SK-N-SH (cell line): ENCODE results near the gene PHF12. TPM values are rescaled to one million over a fixed set of nuclear protein-coding genes. Genes with fewer than 3 reads are reported as not detected.
A peak's percentile ranks its signal among the peaks of the same experiment; 100 is the strongest.

Source experiments
- CTCF ChIA-PET: fragments of 300-600, 350-600 bp; formaldehyde crosslinking; extraction: SDS; loops from one replicate; lab custom pipeline; 2021; lab: Yijun Ruan, JAX
- POLR2A ChIA-PET: fragments of 350-600 bp; sonication (Branson Sonifier 250); formaldehyde crosslinking; extraction: SDS; loops from one replicate; lab custom pipeline; 2020; ENCODE audit warnings: antibody characterized with exemption, inconsistent platforms; lab: Yijun Ruan, JAX
- DNase-seq: peaks from one replicate; pipeline ENCODE4 v3.0.0; 2012
- H2AFZ ChIP-seq: fragments of 200-600 bp; sonication (generic); 2 replicates; pipeline ENCODE4 v1.8.1; 2016; ENCODE audit warnings: antibody characterized with exemption, mild to moderate bottlenecking, low read depth
- H3F3A ChIP-seq: fragments of 200-600 bp; sonication (generic); replicated peaks from 2 replicates; pipeline ENCODE3; 2016; ENCODE audit warnings: antibody characterized with exemption, mild to moderate bottlenecking; ENCODE audit not compliant: insufficient read depth
- H3K27ac ChIP-seq, 2 experiments: fragments of 200-500 bp in 1 of 2; fragments of 200-600 bp in 1 of 2; sonication (Bioruptor generic) in 1 of 2; sonication (generic), shearing (Covaris generic) in 1 of 2; 2 replicates each; pipeline versions ENCODE4 v1.5.1 to v1.6.1; 2014 to 2016; ENCODE audit warnings: low read depth in 2 of 2, inconsistent platforms in 1 of 2, low read length in 1 of 2, mild to moderate bottlenecking in 1 of 2, mixed read lengths in 1 of 2
- H3K27me3 ChIP-seq: fragments of 200-600 bp; sonication (generic), shearing (Covaris generic); 2 replicates; pipeline ENCODE4 v1.6.1; 2016; ENCODE audit warnings: mixed run types; ENCODE audit not compliant: insufficient read depth
- H3K36me3 ChIP-seq, 2 experiments: fragments of 200-500 bp in 1 of 2; fragments of 200-600 bp in 1 of 2; sonication (Bioruptor generic) in 1 of 2; sonication (generic) in 1 of 2; replicated peaks in 1 of 2; 2 replicates each; pipeline versions ENCODE3 to v1.5.1; 2014 to 2016; ENCODE audit warnings: low read length in 1 of 2, mild to moderate bottlenecking in 1 of 2; ENCODE audit not compliant: insufficient read depth in 2 of 2, control insufficient read depth in 1 of 2
- H3K4me1 ChIP-seq, 2 experiments: fragments of 200-500 bp in 1 of 2; fragments of 200-600 bp in 1 of 2; sonication (Bioruptor generic) in 1 of 2; sonication (generic), shearing (Covaris generic) in 1 of 2; 2 replicates each; pipeline versions ENCODE4 v1.5.1 to v1.6.1; 2014 to 2016; ENCODE audit warnings: low read depth in 1 of 2, low read length in 1 of 2, mixed run types in 1 of 2; ENCODE audit not compliant: insufficient read depth in 2 of 2, control insufficient read depth in 1 of 2
- H3K4me2 ChIP-seq: fragments of 200-600 bp; sonication (generic), shearing (Covaris generic); 2 replicates; pipeline ENCODE4 v1.6.1; 2017; ENCODE audit warnings: mixed run types
- H3K4me3 ChIP-seq, 2 experiments: fragments of 200-500 bp in 1 of 2; fragments of 200-600 bp in 1 of 2; sonication (Bioruptor generic) in 1 of 2; sonication (generic), shearing (Covaris generic) in 1 of 2; 2 replicates each; pipeline versions ENCODE4 v1.5.1 to v1.8.1; 2014 to 2016; ENCODE audit warnings: low read depth in 2 of 2, inconsistent platforms in 1 of 2, low read length in 1 of 2, mild to moderate bottlenecking in 1 of 2, mixed read lengths in 1 of 2, moderate library complexity in 1 of 2
- H3K79me2 ChIP-seq: fragments of 200-600 bp; sonication (generic); 2 replicates; pipeline ENCODE4 v1.8.1; 2017; ENCODE audit warnings: mild to moderate bottlenecking; ENCODE audit not compliant: insufficient read depth
- H3K9ac ChIP-seq: fragments of 200-600 bp; sonication (generic); 2 replicates; pipeline ENCODE4 v1.6.1; 2017; ENCODE audit warnings: mixed run types
- H3K9me2 ChIP-seq: fragments of 200-600 bp; sonication (generic); 2 replicates; pipeline ENCODE4 v1.6.1; 2017; ENCODE audit warnings: mixed run types
- H3K9me3 ChIP-seq: fragments of 200-600 bp; sonication (generic); 2 replicates; pipeline ENCODE4 v1.6.1; 2017; ENCODE audit warnings: mixed run types, mild to moderate bottlenecking, moderate library complexity
- H4K20me1 ChIP-seq: fragments of 200-600 bp; sonication (generic); 2 replicates; pipeline ENCODE4 v1.6.1; 2017; ENCODE audit warnings: mild to moderate bottlenecking, mixed run types; ENCODE audit not compliant: insufficient read depth
- GABPA ChIP-seq: IDR thresholded peaks from 2 replicates; pipeline ENCODE4 v1.4.0; 2012; ENCODE audit warnings: low read depth, mild to moderate bottlenecking
- JUND ChIP-seq: IDR thresholded peaks from 2 replicates; pipeline ENCODE4 v1.4.0; 2012
- MEF2A ChIP-seq: IDR thresholded peaks from 2 replicates; pipeline ENCODE4 v1.4.0; 2012; ENCODE audit warnings: low read depth, borderline replicate concordance
- MXI1 ChIP-seq: IDR thresholded peaks from 2 replicates; pipeline ENCODE4 v1.6.1; 2012; ENCODE audit warnings: mild to moderate bottlenecking, low read depth, low read length, improper control_type of control experiment
- NFIC ChIP-seq: IDR thresholded peaks from 2 replicates; pipeline ENCODE4 v1.4.0; 2012; ENCODE audit warnings: borderline replicate concordance
- POLR2AphosphoS5 ChIP-seq: IDR thresholded peaks from 2 replicates; pipeline ENCODE4 v1.6.1; 2012; ENCODE audit warnings: low read depth, low read length
- RAD21 ChIP-seq: IDR thresholded peaks from 2 replicates; pipeline ENCODE4 v1.6.1; 2012; ENCODE audit warnings: mild to moderate bottlenecking, low read length
- YY1 ChIP-seq: IDR thresholded peaks from 2 replicates; pipeline ENCODE4 v1.4.0; 2012; ENCODE audit warnings: low read depth, mild to moderate bottlenecking
- WGBS: methylation state at CpG from one replicate; pipeline ENCODE4 v1.1.6; 2017; ENCODE audit warnings: low lambda C conversion rate; 5-methylcytosine and 5-hydroxymethylcytosine counted together
- polyA plus RNA-seq, 3 experiments: library from polyadenylated mRNA; depleted of rRNA; stranded (reverse); fragments of >200 nt; gene quantifications; 2 replicates each; pipeline ENCODE4 v1.2.3, GENCODE V29; 2012
- TF ChIP-seq, protein P1 (sequence below): fragments of 150-350 bp; IDR thresholded peaks from 2 replicates; pipeline ENCODE4 v1.6.1; 2016; ENCODE audit warnings: mild to moderate bottlenecking, low read depth, low read length
- TF ChIP-seq, protein P2 (sequence below): IDR thresholded peaks from 2 replicates; pipeline ENCODE4 v1.4.0; 2012; ENCODE audit warnings: low read depth
- TF ChIP-seq, protein P3 (sequence below): fragments of 200-600 bp; sonication (generic); IDR thresholded peaks from 2 replicates; pipeline ENCODE4 v1.6.1; 2017; ENCODE audit warnings: antibody characterized with exemption, mild to moderate bottlenecking, moderate library complexity

The PHF12 gene
- polyA plus RNA-seq, 1 of the 3 experiments (the other 2 are of a cell fraction), result 24.0 TPM

DNA sequence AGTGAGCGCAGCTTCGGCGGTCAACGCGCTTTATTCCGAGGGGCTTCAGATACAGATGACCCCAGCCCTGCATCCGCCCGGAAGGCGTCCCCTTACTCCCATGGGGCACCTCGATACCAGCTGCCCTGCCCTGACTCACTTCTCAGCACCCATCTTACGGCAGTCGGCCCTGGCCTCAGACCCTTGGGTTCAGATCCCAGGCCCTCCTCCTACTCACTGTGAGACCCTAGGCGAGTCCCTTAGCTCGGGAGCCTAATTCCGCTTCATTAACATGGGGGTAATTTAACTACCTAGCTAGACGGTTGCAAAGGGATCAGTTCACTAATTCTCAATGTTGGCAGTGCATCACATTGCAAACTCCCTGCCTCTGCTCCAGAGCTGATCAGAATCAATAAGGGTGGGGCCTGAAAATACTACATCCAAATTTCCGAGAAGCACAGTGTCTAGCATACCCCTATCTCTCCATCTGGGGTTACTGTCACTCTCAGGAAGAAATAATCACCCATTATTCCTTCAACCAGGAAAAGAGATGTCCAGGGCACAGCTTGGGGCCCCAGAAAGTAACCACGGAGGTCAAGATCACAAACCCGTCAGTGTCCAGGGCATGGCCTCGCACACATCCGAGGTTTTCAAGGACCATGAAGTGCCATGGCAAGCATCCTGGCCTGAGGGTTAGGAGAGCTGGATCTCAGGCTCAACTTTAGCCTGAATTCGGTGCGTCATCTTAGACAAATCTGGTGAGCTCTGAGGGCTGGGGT lies 53.4 kb downstream of the PHF12 start:
- peak overlapping the region; percentile 76 to 98 for H3K4me3 ChIP-seq
- H3K27me3 ChIP-seq, result no peaks in the 10 kb centered on the region
- H3K9me2 ChIP-seq, result no peaks in the 10 kb centered on the region
- DNase-seq, result no peak
- H4K20me1 ChIP-seq, result no peaks in the 10 kb centered on the region
- H3K4me2 ChIP-seq, result peak overlapping the region; percentile 99
- peaks cover 14 to 22% of the 10 kb centered on the region in 2 experiments; a peak in 2 of 4 replicates for H3K4me1 ChIP-seq
- 31% methylated on average over 20 of the region's 23 CpGs for WGBS
- no peaks in the 10 kb centered on the region for H3K36me3 ChIP-seq
- POLR2A ChIA-PET, result interaction anchor here (0.5 to 2.0 kb wide), 8 partner anchors 8 to 187 kb away, joined by 3 to 7 read pairs (median 4); partner anchors contain the start of genes PHF12 and PROCA1
- peaks cover 58% of the 10 kb centered on the region for H3K79me2 ChIP-seq
- no peaks in the 10 kb centered on the region for H3K9me3 ChIP-seq
- H3K27ac ChIP-seq, result peak overlapping the region; percentile 48 to 85; a peak in 3 of 4 replicates
- peak; percentile 20; the same call in 1 of the 2 replicates for TF ChIP-seq POLR2AphosphoS5
- TF ChIP-seq, protein P1, sequence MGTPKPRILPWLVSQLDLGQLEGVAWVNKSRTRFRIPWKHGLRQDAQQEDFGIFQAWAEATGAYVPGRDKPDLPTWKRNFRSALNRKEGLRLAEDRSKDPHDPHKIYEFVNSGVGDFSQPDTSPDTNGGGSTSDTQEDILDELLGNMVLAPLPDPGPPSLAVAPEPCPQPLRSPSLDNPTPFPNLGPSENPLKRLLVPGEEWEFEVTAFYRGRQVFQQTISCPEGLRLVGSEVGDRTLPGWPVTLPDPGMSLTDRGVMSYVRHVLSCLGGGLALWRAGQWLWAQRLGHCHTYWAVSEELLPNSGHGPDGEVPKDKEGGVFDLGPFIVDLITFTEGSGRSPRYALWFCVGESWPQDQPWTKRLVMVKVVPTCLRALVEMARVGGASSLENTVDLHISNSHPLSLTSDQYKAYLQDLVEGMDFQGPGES, result no peak
- H3F3A ChIP-seq, result peaks cover 20% of the 10 kb centered on the region
- peak overlapping the region; percentile 77 for H3K9ac ChIP-seq
- peak overlapping the region; percentile 93 for H2AFZ ChIP-seq
- CTCF ChIA-PET, result interaction anchor here (0.7 to 9.0 kb wide), 13 partner anchors 11 to 218 kb away, joined by 3 to 95 read pairs (median 4); partner anchors contain the start of genes FAM222B and TLCD1

DNA sequence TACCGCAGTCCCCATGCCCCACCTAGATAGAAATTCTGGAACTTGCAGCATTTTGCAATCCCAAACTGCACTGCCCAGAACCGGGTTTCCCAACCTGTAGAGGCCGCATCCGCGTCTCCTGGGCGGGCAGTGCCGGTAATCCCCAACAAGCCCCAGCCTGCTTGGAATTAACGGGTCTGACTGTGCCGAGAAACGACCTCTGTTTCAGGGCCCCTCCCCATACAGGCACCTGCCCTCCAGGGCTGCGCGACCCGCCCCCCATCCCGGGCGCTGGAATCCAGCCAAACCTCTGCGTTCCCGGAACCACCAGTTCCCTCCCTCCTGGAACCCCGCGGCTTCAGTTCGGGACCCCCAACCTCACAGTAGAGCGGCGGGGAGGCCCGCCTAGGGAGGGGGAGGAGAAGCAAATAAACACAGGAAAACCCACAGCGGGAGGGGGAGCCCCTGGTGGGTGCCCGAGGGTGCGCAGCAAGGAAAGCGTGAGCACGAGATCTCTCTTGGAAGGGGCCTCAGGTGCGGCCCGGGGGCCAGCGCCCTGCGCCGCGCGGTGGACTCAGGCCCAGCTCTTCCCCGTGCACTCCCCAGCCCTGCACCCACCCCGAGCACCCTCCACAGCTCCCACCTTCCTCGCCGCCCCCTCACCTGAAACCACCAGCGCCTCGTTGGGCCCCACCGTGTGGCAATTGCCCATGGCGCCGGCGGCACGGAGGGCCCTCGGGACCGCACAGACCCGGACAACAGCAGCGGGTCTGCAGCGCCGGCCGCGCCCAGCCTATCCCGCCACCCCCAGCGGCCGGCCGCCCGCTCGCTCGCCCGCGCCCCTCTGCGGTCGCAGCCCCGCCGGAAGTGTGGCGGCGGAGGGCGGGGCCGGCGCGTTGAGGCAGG lies 54.2 kb downstream of the PHF12 start, which contains the start of gene FLOT2:
Gene FLOT2, minus strand, starts transcription at position 850 of the 885 bp plus-strand sequence. Its CDS starts 159 bp downstream, at position 691.
- peak; percentile 92 for DNase-seq
- H3K4me1 ChIP-seq, result peaks cover 18 to 22% of the 10 kb centered on the region in 2 experiments; a peak in 2 of 4 replicates
- TF ChIP-seq JUND (no peak), MEF2A (no peak), YY1 (0 out of 2 replicates have a peak, but pooled peaks have one; percentile 33), RAD21 (0 out of 2 replicates have a peak, but pooled peaks have one; percentile 2), GABPA (peak; percentile 51), NFIC (peak; percentile 78), MXI1 (peak; percentile 40), POLR2AphosphoS5 (peak; percentile 59)
- TF ChIP-seq, protein P2, sequence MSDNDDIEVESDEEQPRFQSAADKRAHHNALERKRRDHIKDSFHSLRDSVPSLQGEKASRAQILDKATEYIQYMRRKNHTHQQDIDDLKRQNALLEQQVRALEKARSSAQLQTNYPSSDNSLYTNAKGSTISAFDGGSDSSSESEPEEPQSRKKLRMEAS, result peak; percentile 26; the same call in 1 of the 2 replicates
- TF ChIP-seq, protein P3, sequence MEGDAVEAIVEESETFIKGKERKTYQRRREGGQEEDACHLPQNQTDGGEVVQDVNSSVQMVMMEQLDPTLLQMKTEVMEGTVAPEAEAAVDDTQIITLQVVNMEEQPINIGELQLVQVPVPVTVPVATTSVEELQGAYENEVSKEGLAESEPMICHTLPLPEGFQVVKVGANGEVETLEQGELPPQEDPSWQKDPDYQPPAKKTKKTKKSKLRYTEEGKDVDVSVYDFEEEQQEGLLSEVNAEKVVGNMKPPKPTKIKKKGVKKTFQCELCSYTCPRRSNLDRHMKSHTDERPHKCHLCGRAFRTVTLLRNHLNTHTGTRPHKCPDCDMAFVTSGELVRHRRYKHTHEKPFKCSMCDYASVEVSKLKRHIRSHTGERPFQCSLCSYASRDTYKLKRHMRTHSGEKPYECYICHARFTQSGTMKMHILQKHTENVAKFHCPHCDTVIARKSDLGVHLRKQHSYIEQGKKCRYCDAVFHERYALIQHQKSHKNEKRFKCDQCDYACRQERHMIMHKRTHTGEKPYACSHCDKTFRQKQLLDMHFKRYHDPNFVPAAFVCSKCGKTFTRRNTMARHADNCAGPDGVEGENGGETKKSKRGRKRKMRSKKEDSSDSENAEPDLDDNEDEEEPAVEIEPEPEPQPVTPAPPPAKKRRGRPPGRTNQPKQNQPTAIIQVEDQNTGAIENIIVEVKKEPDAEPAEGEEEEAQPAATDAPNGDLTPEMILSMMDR, result peak; percentile 38
- TF ChIP-seq, protein P1, result no peak
- peaks cover 17% of the 10 kb centered on the region for H3F3A ChIP-seq
- H4K20me1 ChIP-seq, result no peaks in the 10 kb centered on the region
- peak within 1 kb of the TSS; percentile 48 to 85; a peak in 3 of 4 replicates for H3K27ac ChIP-seq
- H3K9me2 ChIP-seq, result no peaks in the 10 kb centered on the region
- H3K9ac ChIP-seq, result peak within 1 kb of the TSS; percentile 77
- H3K36me3 ChIP-seq, result no peaks in the 10 kb centered on the region
- peak within 1 kb of the TSS; percentile 76 to 98 for H3K4me3 ChIP-seq
- peak within 1 kb of the TSS; percentile 99 for H3K4me2 ChIP-seq
- peaks cover 64% of the 10 kb centered on the region for H3K79me2 ChIP-seq
- no peaks in the 10 kb centered on the region for H3K9me3 ChIP-seq
- H2AFZ ChIP-seq, result peak within 1 kb of the TSS; percentile 93
- H3K27me3 ChIP-seq, result no peaks in the 10 kb centered on the region
- POLR2A ChIA-PET, result interaction anchor here (0.6 to 2.0 kb wide), 10 partner anchors 9 to 186 kb away, joined by 3 to 7 read pairs (median 4); partner anchors contain the start of genes FAM222B, PHF12 and PROCA1
- CTCF ChIA-PET, result interaction anchor here (0.6 to 9.0 kb wide), 12 partner anchors 11 to 204 kb away, joined by 3 to 95 read pairs (median 6); partner anchors contain the start of genes FAM222B and TLCD1
- 1% methylated on average over 42 of the region's 73 CpGs for WGBS
